Loucy (cell line): ENCODE data around the gene SMG9.

Source experiments
- H2AFZ ChIP-seq: fragments of 200-600 bp; sonication (generic); 2 replicates; pipeline ENCODE4 v1.6.0; 2016; ENCODE audit warnings: antibody characterized with exemption, mild to moderate bottlenecking, low read length, moderate library complexity
- H3F3A ChIP-seq: fragments of 200-600 bp; 2 replicates; pipeline ENCODE4 v1.6.0; 2016; ENCODE audit warnings: antibody characterized with exemption, low read depth, mild to moderate bottlenecking
- H3K27me3 ChIP-seq: fragments of 200-600 bp; sonication (generic); 2 replicates; pipeline ENCODE4 v1.6.1; 2014; ENCODE audit warnings: low read length, mild to moderate bottlenecking; ENCODE audit not compliant: insufficient read depth, poor library complexity, severe bottlenecking
- H3K36me3 ChIP-seq: fragments of 200-600 bp; sonication (generic); 2 replicates; pipeline ENCODE4 v1.6.1; 2016; ENCODE audit warnings: low read length; ENCODE audit not compliant: insufficient read depth
- H3K4me1 ChIP-seq: fragments of 200-600 bp; sonication (generic); 2 replicates; pipeline ENCODE4 v1.5.1; 2014; ENCODE audit warnings: low read length, mild to moderate bottlenecking; ENCODE audit not compliant: insufficient read depth, poor library complexity, severe bottlenecking
- H3K4me2 ChIP-seq: fragments of 200-600 bp; sonication (generic); 2 replicates; pipeline ENCODE4 v1.6.0; 2014; ENCODE audit warnings: antibody characterized with exemption, low read length, low read depth, mild to moderate bottlenecking; ENCODE audit not compliant: poor library complexity, severe bottlenecking
- H3K4me3 ChIP-seq: fragments of 200-600 bp; sonication (generic); 2 replicates; pipeline ENCODE4 v1.5.1; 2014; ENCODE audit warnings: low read length, mild to moderate bottlenecking, mixed read lengths; ENCODE audit not compliant: poor library complexity, severe bottlenecking
- H3K79me2 ChIP-seq: fragments of 200-600 bp; sonication (generic); 2 replicates; pipeline ENCODE4 v1.6.1; 2014; ENCODE audit warnings: low read length; ENCODE audit not compliant: insufficient read depth
- H3K9ac ChIP-seq: fragments of 200-600 bp; sonication (generic); 2 replicates; pipeline ENCODE4 v1.6.0; 2014; ENCODE audit warnings: mild to moderate bottlenecking, low read depth, low read length, moderate library complexity; ENCODE audit not compliant: poor library complexity, severe bottlenecking
- H3K9me2 ChIP-seq: fragments of 200-600 bp; sonication (generic); replicated peaks from 2 replicates; pipeline ENCODE4 v1.6.1; 2016; ENCODE audit warnings: low read depth, low read length, mixed read lengths
- H3K9me3 ChIP-seq: fragments of 200-600 bp; sonication (generic); 2 replicates; pipeline ENCODE4 v1.6.1; 2014; ENCODE audit warnings: mild to moderate bottlenecking, antibody characterized with exemption, low read length, low read depth; ENCODE audit not compliant: insufficient read depth
- H4K20me1 ChIP-seq: fragments of 200-600 bp; sonication (generic); 2 replicates; pipeline ENCODE4 v1.6.0; 2014; ENCODE audit warnings: antibody characterized with exemption, low read length, mild to moderate bottlenecking; ENCODE audit not compliant: insufficient read depth, poor library complexity, severe bottlenecking
- CTCF ChIP-seq: fragments of 200-600 bp; sonication (generic); conservative IDR thresholded peaks from 2 replicates; pipeline ENCODE4 v1.5.1; 2014; ENCODE audit warnings: mild to moderate bottlenecking, antibody characterized with exemption, low read length
- EZH2phosphoT487 ChIP-seq: fragments of 200-600 bp; IDR thresholded peaks from 2 replicates; pipeline ENCODE4 v1.6.1; 2018; ENCODE audit warnings: antibody characterized with exemption, mild to moderate bottlenecking, moderate library complexity, borderline replicate concordance

Gene SMG9

GRCh38 chr19:43768273-43769050 is 13.7 kb upstream of the SMG9 start:
- Histone ChIP-seq H3K27me3 (no peaks in the 10 kb centered on the region), H2AFZ (no peak overlapping the region), H4K20me1 (no peaks in the 10 kb centered on the region), H3K4me3 (no peak overlapping the region), H3K4me2 (no peak overlapping the region), H3K79me2 (no peaks in the 10 kb centered on the region; the same call in 1 of the 2 replicates), H3K9me2 (no peaks in the 10 kb centered on the region), H3K4me1 (no peaks in the 10 kb centered on the region), H3F3A (no peaks in the 10 kb centered on the region), H3K9me3 (no peaks in the 10 kb centered on the region), H3K9ac (no peak overlapping the region), H3K36me3 (peaks cover 11% of the 10 kb centered on the region; the same call in 1 of the 2 replicates)
- TF ChIP-seq CTCF: no peak
- no peak for TF ChIP-seq EZH2phosphoT487

GRCh38 chr19:43767818-43768217 is 13.1 kb upstream of the SMG9 start:
- no peak overlapping the region for H2AFZ ChIP-seq
- H3K36me3 ChIP-seq: peaks cover 11% of the 10 kb centered on the region; the same call in 1 of the 2 replicates
- TF ChIP-seq CTCF (no peak), EZH2phosphoT487 (no peak)
- H3K9me3 ChIP-seq: no peaks in the 10 kb centered on the region
- H3K79me2 ChIP-seq: no peaks in the 10 kb centered on the region
- no peaks in the 10 kb centered on the region for H3K27me3 ChIP-seq
- H3K4me1 ChIP-seq: no peaks in the 10 kb centered on the region
- no peak overlapping the region for H3K4me3 ChIP-seq
- H3K4me2 ChIP-seq: no peak overlapping the region
- no peaks in the 10 kb centered on the region for H4K20me1 ChIP-seq
- no peaks in the 10 kb centered on the region for H3K9me2 ChIP-seq
- no peak overlapping the region for H3K9ac ChIP-seq
- H3F3A ChIP-seq: no peaks in the 10 kb centered on the region

DNA sequence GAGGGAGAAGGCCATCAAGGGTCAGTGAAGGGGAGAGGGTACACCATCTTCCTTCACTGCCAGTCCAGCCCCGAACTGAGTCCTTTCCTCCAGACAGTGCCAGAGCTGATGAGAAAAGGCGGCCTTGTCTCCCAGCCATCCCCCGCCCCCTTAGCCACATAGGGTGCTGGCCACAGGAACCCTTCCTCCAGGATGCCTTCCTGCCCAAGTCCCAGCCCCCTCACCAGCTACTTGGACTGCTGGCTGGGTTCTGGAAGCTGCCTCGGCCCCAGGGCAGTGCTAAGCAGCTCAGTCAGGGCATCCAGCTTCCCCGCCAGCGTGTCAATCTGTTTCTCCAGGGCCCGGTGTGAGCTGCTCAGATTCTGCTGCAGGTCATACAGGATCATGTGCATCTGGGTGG is 12.6 kb upstream of the SMG9 start:
- Histone ChIP-seq H3K4me2 (no peak overlapping the region), H3F3A (no peaks in the 10 kb centered on the region), H3K36me3 (peaks cover 11% of the 10 kb centered on the region; the same call in 1 of the 2 replicates)

More for the DNA sequence above, 12.6 kb upstream of the SMG9 start:
- TF ChIP-seq EZH2phosphoT487 (no peak), CTCF (no peak)
- H3K9me2 ChIP-seq: no peaks in the 10 kb centered on the region
- H2AFZ ChIP-seq: no peak overlapping the region
- no peaks in the 10 kb centered on the region for H4K20me1 ChIP-seq
- H3K9me3 ChIP-seq: no peaks in the 10 kb centered on the region
- H3K27me3 ChIP-seq: no peaks in the 10 kb centered on the region
- no peak overlapping the region for H3K9ac ChIP-seq
- no peak overlapping the region for H3K4me3 ChIP-seq
- no peaks in the 10 kb centered on the region for H3K79me2 ChIP-seq
- no peaks in the 10 kb centered on the region for H3K4me1 ChIP-seq
